ENCODE measurements around the gene TRPV4.

TRPV4 gene

GRCh38 chr12:109753054-109753401 is 80.2 kb downstream of the TRPV4 start:
- H3K4me3 ChIP-seq (ENCODE audit: low read depth, low read length): no peak overlapping the region
- no peak for DNase-seq (ENCODE audit: low read depth)

- DNase-seq (ENCODE audit: low read depth): no peak
- no peak overlapping the region for H3K4me3 ChIP-seq (ENCODE audit: low read depth, low read length)
Measured at GRCh38 chr12:109752117-109753053, 80.8 kb downstream of the TRPV4 start.

GRCh38 chr12:109744986-109745942 is 87.9 kb downstream of the TRPV4 start:
- H3K4me3 ChIP-seq (ENCODE audit: low read depth, low read length): no peak overlapping the region
- DNase-seq (ENCODE audit: low read depth): no peak

GRCh38 chr12:109744026-109744425 is 89.2 kb downstream of the TRPV4 start:
- no peak overlapping the region for H3K4me3 ChIP-seq (ENCODE audit: low read depth, low read length)

GRCh38 chr12:109743076-109743910 is 89.9 kb downstream of the TRPV4 start:
- DNase-seq (ENCODE audit: low read depth): no peak
- H3K4me3 ChIP-seq (ENCODE audit: low read depth, low read length): no peak overlapping the region

More at GRCh38 chr12:109744026-109744425, 89.2 kb downstream of the TRPV4 start:
- DNase-seq (ENCODE audit: low read depth): no peak

- H3K4me3 ChIP-seq (ENCODE audit: low read depth, low read length): no peak overlapping the region
- no peak for DNase-seq (ENCODE audit: low read depth)
Measured at GRCh38 chr12:109741970-109742703, 91.1 kb downstream of the TRPV4 start.

- no peak overlapping the region for H3K4me3 ChIP-seq (ENCODE audit: low read depth, low read length)
- DNase-seq (ENCODE audit: low read depth): no peak
Measured at GRCh38 chr12:109741286-109741969, 91.8 kb downstream of the TRPV4 start.

GRCh38 chr12:109740694-109741245 is 92.4 kb downstream of the TRPV4 start:
- no peak overlapping the region for H3K4me3 ChIP-seq (ENCODE audit: low read depth, low read length)
- no peak for DNase-seq (ENCODE audit: low read depth)

GRCh38 chr12:109739747-109740693 is 93.2 kb downstream of the TRPV4 start:
- H3K4me3 ChIP-seq (ENCODE audit: low read depth, low read length): no peak overlapping the region
- DNase-seq (ENCODE audit: low read depth): no peak

GRCh38 chr12:109738878-109739665 is 94.1 kb downstream of the TRPV4 start:
- no peak overlapping the region for H3K4me3 ChIP-seq (ENCODE audit: low read depth, low read length)
- no peak for DNase-seq (ENCODE audit: low read depth)

- no peak overlapping the region for H3K4me3 ChIP-seq (ENCODE audit: low read depth, low read length)
- DNase-seq (ENCODE audit: low read depth): no peak
Measured at GRCh38 chr12:109738209-109738608, 95.0 kb downstream of the TRPV4 start.

GRCh38 chr12:109737631-109738030 is 95.6 kb downstream of the TRPV4 start:
- no peak for DNase-seq (ENCODE audit: low read depth)
- H3K4me3 ChIP-seq (ENCODE audit: low read depth, low read length): no peak overlapping the region

- DNase-seq (ENCODE audit: low read depth): no peak
- H3K4me3 ChIP-seq (ENCODE audit: low read depth, low read length): no peak overlapping the region
Measured at GRCh38 chr12:109737126-109737525, 96.1 kb downstream of the TRPV4 start.

- peak; percentile 23 for DNase-seq (ENCODE audit: low read depth)
- no peak overlapping the region for H3K4me3 ChIP-seq (ENCODE audit: low read depth, low read length)
Measured at GRCh38 chr12:109736552-109737108, 96.6 kb downstream of the TRPV4 start.

GRCh38 chr12:109735825-109736551 is 97.2 kb downstream of the TRPV4 start:
- H3K4me3 ChIP-seq (ENCODE audit: low read depth, low read length): no peak overlapping the region
- DNase-seq (ENCODE audit: low read depth): no peak

Data from skeletal muscle cell (primary cell).